HG03565 (cell line): ENCODE measurements around the gene CASZ1.

Source experiments
- ATAC-seq: cut with Tn5 transposase; IDR thresholded peaks from one replicate; pipeline ENCODE4 v1.9.1; 2021; ENCODE audit warnings: mild to moderate bottlenecking, moderate library complexity; ENCODE audit not compliant: unreplicated experiment

The CASZ1 gene

GRCh38 chr1:10630661-10631120 is 165.8 kb downstream of the CASZ1 start:
- ATAC-seq = no peak

- no peak for ATAC-seq
Measured at GRCh38 chr1:10629816-10630571, 166.5 kb downstream of the CASZ1 start.

GRCh38 chr1:10629091-10629815 is 167.2 kb downstream of the CASZ1 start:
- no peak for ATAC-seq

GRCh38 chr1:10628685-10629084 is 167.8 kb downstream of the CASZ1 start:
- no peak for ATAC-seq

GRCh38 chr1:10626791-10627410 is 169.5 kb downstream of the CASZ1 start:
- ATAC-seq = no peak

- ATAC-seq = no peak
Measured at GRCh38 chr1:10626131-10626731, 170.2 kb downstream of the CASZ1 start.

GRCh38 chr1:10625554-10625953 is 170.9 kb downstream of the CASZ1 start:
- no peak for ATAC-seq

GRCh38 chr1:10625076-10625475 is 171.4 kb downstream of the CASZ1 start:
- ATAC-seq = no peak

- no peak for ATAC-seq
Measured at GRCh38 chr1:10624256-10625050, 172.0 kb downstream of the CASZ1 start.

GRCh38 chr1:10623686-10624145 is 172.7 kb downstream of the CASZ1 start:
- ATAC-seq = no peak

- ATAC-seq = no peak
Measured at GRCh38 chr1:10622910-10623685, 173.3 kb downstream of the CASZ1 start.

GRCh38 chr1:10621906-10622305 is 174.5 kb downstream of the CASZ1 start:
- no peak for ATAC-seq

- ATAC-seq = no peak
Measured at GRCh38 chr1:10620776-10621175, 175.7 kb downstream of the CASZ1 start.

GRCh38 chr1:10617931-10618885 is 178.2 kb downstream of the CASZ1 start:
- no peak for ATAC-seq

- ATAC-seq = no peak
Measured at GRCh38 chr1:10617318-10617717, 179.1 kb downstream of the CASZ1 start.

GRCh38 chr1:10616696-10617095 is 179.8 kb downstream of the CASZ1 start:
- ATAC-seq = no peak

- no peak for ATAC-seq
Measured at GRCh38 chr1:10615932-10616671, 180.3 kb downstream of the CASZ1 start.

- no peak for ATAC-seq
Measured at GRCh38 chr1:10615332-10615731, 181.1 kb downstream of the CASZ1 start.
